Activated gamma-delta T cell treated with Interleukin-2 at 50 U/mL for 16 hours (primary cell): Measurements from ENCODE around the gene PEX14.

Experiments used
- DNase-seq: peaks from one replicate; pipeline ENCODE4 v3.0.0-alpha.2; 2020

Gene PEX14

GRCh38 chr1:10599194-10599861 is 124.6 kb downstream of the PEX14 start:
- DNase-seq, result no peak

- no peak for DNase-seq
These were observed 126.8 kb downstream of the PEX14 start for GRCh38 chr1:10601342-10602070.

DNA sequence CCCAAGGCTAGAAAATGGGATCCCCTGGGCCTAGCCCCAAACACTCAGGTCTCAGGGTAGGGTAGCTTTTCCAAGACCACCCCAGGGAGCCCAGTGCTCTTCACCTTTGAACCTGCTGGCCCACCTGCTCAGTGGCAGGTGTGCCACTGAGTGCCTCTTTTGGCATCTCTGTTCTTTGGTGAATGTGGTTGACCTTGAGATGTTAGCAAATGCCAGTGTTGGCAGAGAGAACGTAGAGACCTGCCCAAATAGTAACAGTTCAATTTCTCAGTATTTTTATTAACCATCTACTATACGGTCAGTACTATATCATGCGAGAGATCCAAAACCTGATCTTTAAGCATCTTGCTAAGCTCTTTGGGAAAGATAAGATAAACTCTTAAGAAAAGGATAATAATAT is 128.2 kb downstream of the PEX14 start:
- no peak for DNase-seq

DNA sequence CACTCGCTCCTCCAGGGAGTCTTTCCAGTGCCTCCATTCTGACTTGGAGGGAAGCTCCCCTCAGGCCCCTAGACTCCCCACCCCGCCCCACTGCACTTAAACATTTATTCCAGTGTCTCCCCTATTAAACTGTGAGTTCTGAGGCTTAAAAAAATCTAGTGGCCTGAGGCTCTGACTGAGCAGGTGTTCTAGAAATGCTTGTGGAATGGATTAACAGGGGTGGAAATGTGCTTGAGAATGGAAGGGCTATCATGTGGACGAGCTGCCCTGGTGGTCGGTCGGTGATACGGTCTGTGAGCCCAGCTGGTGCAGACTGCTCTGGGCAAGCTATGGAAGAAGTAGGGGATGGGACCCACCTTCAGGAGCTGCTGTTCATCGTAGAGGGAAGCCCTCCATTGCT is 130.2 kb downstream of the PEX14 start:
- DNase-seq, result no peak

GRCh38 chr1:10606064-10606463 is 131.3 kb downstream of the PEX14 start:
- no peak for DNase-seq

DNA sequence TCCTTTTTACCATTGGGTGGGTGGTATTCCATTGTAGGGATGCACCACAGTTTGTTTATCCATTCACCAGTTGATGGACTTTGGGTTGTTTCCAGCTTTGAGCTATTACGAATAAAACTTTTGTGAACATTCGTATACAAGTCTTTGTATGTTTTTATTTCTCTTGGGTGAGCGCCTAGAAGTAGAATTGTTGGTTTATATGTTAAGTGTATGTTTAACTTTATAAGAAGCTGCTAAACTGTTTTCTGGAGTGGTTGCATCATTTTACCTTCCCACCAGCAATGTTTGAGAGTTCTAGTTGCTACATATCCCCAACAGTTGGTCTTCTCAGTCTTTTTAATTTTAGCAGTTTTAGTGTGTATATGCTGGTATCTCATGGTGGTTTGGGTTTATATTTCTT is 132.5 kb downstream of the PEX14 start:
- no peak for DNase-seq

DNA sequence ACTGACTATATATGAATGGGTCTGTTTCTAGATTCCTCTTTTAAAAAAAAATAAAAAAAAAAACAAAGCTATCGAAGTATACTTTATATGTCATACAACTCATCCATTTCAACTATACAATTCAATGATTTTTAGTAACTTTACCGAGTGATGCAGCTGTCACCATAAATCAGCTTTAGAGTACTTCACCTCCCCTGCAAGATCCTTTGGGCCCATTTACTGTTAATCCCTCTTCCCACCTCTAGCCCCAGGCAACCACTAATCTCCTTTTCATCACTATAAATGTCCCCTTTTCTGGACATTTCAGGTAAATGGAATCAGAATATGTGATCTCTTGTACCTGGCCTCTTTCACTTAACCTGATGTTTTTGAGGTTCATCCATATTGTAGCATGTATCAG is 133.9 kb downstream of the PEX14 start:
- no peak for DNase-seq

- DNase-seq, result no peak
These were observed 136.3 kb downstream of the PEX14 start for GRCh38 chr1:10610901-10611600.

- no peak for DNase-seq
These were observed 137.8 kb downstream of the PEX14 start for GRCh38 chr1:10612436-10613160.

GRCh38 chr1:10613340-10613739 is 138.6 kb downstream of the PEX14 start:
- no peak for DNase-seq

- DNase-seq, result no peak
These were observed 139.1 kb downstream of the PEX14 start for GRCh38 chr1:10613861-10614260.

DNA sequence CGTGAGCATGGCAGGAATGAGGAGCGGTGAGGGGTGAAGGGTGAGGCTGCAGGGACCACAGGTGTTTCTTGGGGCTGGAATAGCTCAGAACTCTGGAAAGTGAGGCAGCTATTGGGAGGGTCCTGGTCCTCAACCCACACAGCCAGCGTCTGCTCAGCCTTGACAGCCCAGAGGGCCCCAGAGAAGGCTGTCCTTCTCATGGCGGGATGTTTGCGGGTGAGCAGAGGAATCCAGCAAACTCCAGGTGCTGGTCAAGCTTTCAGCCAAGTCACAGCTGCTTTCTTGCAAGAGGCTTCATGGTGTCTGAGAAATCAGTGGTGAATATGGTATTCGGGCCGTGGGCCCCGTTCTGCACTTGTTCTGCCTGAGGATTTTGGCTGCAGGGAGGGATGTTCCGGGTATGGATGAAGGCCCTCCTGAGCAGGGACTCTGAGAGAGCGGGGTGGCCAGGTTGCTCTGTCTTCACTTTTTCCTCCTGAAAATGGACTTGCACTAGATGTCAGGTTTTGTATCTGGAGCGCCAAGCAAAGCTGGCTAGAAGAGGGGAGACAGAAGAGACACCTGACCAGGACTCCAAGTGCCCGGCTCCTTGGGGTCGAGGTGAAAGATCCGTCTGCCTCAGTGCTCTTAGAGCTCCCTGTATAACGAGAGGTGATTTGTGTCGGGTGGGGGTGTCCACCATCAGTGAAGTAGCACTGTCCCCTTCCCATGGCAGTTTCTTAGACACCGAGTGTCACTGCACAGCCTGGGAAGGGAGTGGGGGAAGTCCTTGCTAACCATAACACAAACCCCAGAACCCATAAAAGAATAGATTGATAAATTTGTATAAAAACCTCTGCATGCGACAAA is 139.9 kb downstream of the PEX14 start:
- DNase-seq, result no peak

DNA sequence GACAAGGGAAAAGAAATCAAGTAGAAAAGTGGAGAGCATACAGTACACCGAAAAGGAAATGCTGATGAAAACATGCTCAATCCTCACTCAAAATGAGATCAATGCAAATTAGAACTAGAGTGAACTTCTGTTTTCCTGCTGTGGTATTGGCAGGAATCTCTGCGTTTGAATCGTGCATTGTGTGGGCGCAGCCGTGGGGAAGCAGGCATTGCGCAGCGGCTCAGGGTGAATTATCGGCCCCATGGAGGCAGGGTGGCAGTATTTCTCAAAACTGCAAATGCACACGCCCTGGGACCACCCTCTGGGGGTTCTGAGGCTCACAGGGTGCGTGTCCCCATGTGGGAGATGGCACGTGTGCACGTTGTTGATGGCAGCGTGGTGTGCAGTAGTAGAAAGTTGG is 140.6 kb downstream of the PEX14 start:
- no peak for DNase-seq

GRCh38 chr1:10615932-10616671 is 141.4 kb downstream of the PEX14 start:
- no peak for DNase-seq

DNA sequence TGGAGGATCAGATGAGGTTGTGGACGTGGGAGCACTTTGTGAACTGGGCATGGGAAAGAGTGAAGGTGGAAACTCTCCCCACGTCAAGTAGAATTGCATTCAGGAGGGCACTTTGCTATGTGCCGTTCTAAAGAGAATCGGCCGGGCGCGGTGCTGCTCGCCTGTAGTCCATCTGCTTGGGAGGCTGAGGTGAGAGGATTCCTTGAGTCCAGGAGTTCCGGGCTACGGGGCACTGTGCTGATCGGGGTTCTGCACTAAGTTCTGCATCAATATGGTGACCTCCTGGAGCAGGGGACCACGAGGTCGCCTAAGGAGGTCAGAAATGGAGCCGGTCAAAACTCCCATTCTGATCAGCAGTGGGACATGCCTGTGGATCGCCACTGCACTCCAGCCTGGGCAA is 141.9 kb downstream of the PEX14 start:
- no peak for DNase-seq

DNA sequence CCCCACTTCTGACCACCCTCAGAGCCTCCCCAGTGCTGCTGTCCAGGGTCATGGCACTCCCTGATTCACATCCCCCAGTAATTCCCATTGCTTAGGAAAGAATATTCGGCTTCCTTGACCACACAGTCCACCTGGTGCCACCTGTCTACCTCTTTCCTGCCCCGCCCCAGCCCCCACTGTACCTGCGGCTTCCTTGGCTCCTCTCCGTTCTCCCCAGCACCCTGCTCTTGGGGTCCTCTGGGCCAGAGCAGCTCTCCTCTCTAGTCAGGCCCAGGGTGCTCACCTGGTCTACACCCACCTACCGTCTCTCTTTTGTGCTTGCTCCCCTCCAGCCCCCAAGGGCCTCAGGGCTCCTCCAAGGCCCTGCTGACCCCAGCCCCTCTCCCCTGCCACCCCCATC is 142.6 kb downstream of the PEX14 start:
- no peak for DNase-seq

GRCh38 chr1:10617931-10618885 is 143.5 kb downstream of the PEX14 start:
- no peak for DNase-seq

- no peak for DNase-seq
These were observed 146.0 kb downstream of the PEX14 start for GRCh38 chr1:10620776-10621175.

GRCh38 chr1:10621906-10622305 is 147.2 kb downstream of the PEX14 start:
- no peak for DNase-seq

DNA sequence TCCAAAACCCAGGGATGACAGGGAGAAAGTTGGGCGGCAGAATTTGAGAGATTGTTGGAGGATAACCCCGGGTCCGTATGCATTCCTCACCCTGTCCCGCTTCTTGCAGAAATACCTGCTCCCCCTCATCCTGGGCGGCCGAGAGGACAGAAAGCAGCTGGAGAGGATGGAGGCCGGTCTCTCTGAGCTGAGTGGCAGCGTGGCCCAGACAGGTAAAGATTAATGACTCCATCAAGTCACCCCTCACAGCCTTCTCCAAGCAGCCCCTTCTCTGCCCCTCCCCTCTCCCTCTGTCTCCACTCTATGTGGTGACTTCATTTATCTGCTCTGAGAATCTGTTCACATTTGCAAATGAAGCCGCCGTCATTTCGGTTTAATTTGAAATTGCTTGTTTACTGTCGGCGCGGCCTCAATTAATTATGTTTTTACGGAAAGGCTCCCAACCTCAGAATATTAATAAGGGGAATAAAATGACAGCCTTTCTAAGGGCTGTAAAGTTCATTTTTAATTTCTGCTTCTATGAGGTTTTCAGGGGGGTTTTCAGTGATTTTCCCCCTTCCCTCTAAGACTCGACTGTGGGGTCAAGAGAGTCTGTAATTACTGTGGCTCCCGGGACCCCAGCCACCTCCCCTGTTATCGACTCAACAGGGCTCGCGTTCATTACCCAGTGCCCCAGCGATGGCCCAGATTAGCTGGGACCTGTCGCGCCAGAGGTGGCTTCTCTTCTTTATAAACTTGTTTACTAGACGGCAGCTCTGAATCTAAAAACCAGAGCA is 148.3 kb downstream of the PEX14 start:
- DNase-seq, result no peak
